ENCODE measurements around the gene TMEM129. TPM values are rescaled to one million over a fixed set of nuclear protein-coding genes. Genes with fewer than 3 reads are reported as not detected.

TMEM129 gene
- total RNA-seq, 1 donor from 2014 or later: 20.0 TPM

DNA sequence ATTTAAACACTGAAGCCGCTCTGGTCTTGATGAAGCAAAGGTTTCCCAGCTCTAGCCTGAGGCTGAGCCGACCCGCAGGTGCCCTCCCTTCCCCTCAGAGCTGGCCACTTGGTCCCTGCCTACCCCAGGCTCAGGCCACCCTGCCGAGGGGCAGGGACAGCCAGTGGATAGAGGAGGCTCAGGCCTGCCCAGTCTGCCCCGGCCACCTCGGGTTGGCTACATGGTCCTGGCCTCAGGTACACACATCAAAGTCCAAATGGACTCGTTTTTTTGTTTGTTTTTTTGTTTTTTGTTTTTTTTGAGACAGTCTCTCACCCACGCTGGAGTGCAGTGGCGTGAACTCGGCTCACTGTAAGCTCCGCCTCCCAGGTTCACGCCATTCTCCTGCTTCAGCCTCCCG lies 24.0 kb upstream of the TMEM129 start:
- no peak overlapping the region for H3K4me3 ChIP-seq (ENCODE audit: low read depth, low read length)
- TF ChIP-seq CTCF (IDR thresholded peaks at IDR 0.05; ENCODE audit: insufficient read depth, low read length, severe bottlenecking): no peak
- DNase-seq (ENCODE audit: low read depth) (no peak), FAIRE-seq (no peak)
- no peaks in the 10 kb centered on the region for H3K36me3 ChIP-seq (ENCODE audit: control insufficient read depth, insufficient read depth, low read length)
- H3K27me3 ChIP-seq (ENCODE audit: control insufficient read depth, insufficient read depth, low read length): no peaks in the 10 kb centered on the region

DNA sequence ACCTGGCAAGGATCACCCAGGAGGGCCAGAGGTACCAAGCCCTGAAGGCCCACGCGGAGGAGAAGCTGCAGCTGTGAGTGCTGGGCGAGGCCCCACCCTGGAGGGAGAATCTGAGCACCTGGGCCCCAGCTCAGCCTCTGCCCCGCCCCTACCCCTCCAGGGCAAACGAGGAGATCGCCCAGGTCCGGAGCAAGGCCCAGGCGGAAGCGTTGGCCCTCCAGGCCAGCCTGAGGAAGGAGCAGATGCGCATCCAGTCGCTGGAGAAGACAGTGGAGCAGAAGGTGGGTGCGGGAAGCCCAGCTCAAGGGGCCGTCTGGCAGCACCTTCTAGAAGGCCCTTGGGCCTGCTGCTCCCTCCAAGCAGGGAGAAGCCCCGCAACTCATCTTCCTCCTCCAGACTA lies 23.4 kb upstream of the TMEM129 start:
- FAIRE-seq (no peak), DNase-seq (ENCODE audit: low read depth) (no peak)
- H3K4me3 ChIP-seq (ENCODE audit: low read depth, low read length): no peak overlapping the region
- no peaks in the 10 kb centered on the region for H3K27me3 ChIP-seq (ENCODE audit: control insufficient read depth, insufficient read depth, low read length)
- H3K36me3 ChIP-seq (ENCODE audit: control insufficient read depth, insufficient read depth, low read length): no peaks in the 10 kb centered on the region
- TF ChIP-seq CTCF (IDR thresholded peaks at IDR 0.05; ENCODE audit: insufficient read depth, low read length, severe bottlenecking): no peak

GRCh38 chr4:1743975-1744374 lies 22.9 kb upstream of the TMEM129 start:
- Histone ChIP-seq H3K27me3 (ENCODE audit: control insufficient read depth, insufficient read depth, low read length) (no peaks in the 10 kb centered on the region), H3K36me3 (ENCODE audit: control insufficient read depth, insufficient read depth, low read length) (peaks cover 1% of the 10 kb centered on the region), H3K4me3 (ENCODE audit: low read depth, low read length) (no peak overlapping the region)
- no peak for TF ChIP-seq CTCF (IDR thresholded peaks at IDR 0.05; ENCODE audit: insufficient read depth, low read length, severe bottlenecking)
- FAIRE-seq (no peak), DNase-seq (ENCODE audit: low read depth) (no peak)

DNA sequence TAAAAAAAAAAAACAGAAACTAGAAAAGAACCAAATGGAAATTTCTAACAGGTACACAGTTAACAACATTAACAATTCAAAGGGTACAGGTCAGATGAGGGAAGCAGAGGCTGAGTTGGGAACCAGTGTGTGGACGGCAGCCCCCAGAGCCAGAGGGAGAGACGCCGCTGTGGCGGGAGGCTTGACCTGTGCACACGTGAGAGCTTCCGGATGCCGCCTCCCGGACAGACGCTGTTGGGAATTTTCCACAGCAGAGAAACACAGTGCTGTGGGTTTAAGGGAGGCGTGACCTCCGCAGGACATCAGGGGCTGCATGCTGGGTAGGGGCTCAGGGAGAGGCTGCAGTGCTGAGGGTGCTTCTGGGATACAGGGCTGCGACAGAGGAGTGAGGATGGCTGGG lies 22.4 kb upstream of the TMEM129 start:
- Histone ChIP-seq H3K4me3 (ENCODE audit: low read depth, low read length) (no peak overlapping the region), H3K36me3 (ENCODE audit: control insufficient read depth, insufficient read depth, low read length) (peaks cover 1% of the 10 kb centered on the region)

DNA sequence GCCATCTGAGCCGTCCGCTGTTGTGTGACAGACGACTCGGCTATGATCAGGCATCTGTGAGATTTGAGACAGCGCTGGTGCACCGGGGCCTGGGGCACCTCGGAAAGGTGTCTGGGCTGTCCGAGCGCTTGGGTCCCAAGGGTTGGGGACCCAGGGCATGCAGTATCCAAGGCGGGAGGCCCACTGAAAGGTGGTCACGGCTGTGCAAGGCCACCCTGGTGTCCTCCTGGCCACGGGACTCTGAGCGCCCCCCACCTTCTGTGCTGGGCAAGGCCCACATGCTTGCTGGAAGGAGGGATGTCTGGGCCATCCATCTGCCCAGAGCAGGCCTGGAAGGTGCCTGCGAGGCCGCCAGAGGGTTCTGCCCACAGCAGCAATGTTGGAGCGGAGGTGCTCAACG lies 20.1 kb upstream of the TMEM129 start:
- FAIRE-seq (no peak), DNase-seq (ENCODE audit: low read depth) (no peak)
- Histone ChIP-seq H3K4me3 (ENCODE audit: low read depth, low read length) (no peak overlapping the region), H3K36me3 (ENCODE audit: control insufficient read depth, insufficient read depth, low read length) (peaks cover 14% of the 10 kb centered on the region), H3K27me3 (ENCODE audit: control insufficient read depth, insufficient read depth, low read length) (no peaks in the 10 kb centered on the region)
- no peak for TF ChIP-seq CTCF (IDR thresholded peaks at IDR 0.05; ENCODE audit: insufficient read depth, low read length, severe bottlenecking)

More for the DNA sequence above, 22.4 kb upstream of the TMEM129 start:
- DNase-seq (ENCODE audit: low read depth): no peak
- TF ChIP-seq CTCF (IDR thresholded peaks at IDR 0.05; ENCODE audit: insufficient read depth, low read length, severe bottlenecking): no peak
- no peak for FAIRE-seq
- no peaks in the 10 kb centered on the region for H3K27me3 ChIP-seq (ENCODE audit: control insufficient read depth, insufficient read depth, low read length)

DNA sequence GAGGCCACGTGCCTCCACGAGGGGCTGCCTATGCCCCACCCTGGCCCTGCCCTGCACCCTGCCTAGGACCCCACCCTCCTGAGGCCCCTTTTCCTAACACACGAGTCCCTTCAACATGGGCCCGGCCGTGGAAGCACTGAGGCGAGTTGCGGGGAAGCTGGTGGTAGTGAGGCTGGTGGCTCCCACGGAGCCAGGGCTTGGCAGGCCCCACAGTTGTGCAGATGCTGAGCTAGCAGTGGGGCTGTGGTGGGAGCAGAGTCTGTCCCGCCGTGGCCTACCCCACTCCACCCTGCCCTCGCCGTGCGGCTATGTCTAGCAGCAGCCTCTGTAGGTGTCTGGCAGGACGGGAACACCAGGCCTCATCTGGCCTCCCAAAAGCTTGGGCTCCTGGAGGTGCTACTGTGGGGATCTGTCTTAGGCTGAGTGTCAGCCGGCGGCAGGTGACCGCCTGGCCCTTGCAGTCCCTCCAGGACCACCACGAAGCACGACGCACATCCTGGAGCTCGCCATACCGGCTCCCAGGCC lies 19.0 kb upstream of the TMEM129 start:
- Histone ChIP-seq H3K27me3 (ENCODE audit: control insufficient read depth, insufficient read depth, low read length) (no peaks in the 10 kb centered on the region), H3K36me3 (ENCODE audit: control insufficient read depth, insufficient read depth, low read length) (peaks cover 16% of the 10 kb centered on the region), H3K4me3 (ENCODE audit: low read depth, low read length) (no peak overlapping the region)
- DNase-seq (ENCODE audit: low read depth) (no peak), FAIRE-seq (no peak)
- no peak for TF ChIP-seq CTCF (IDR thresholded peaks at IDR 0.05; ENCODE audit: insufficient read depth, low read length, severe bottlenecking)
